Skeletal muscle satellite cell (primary cell): Measurements from ENCODE around the gene LVRN. TPM values are rescaled to one million over a fixed set of nuclear protein-coding genes. Genes with fewer than 3 reads are reported as not detected.
A peak's percentile ranks its signal among the peaks of the same experiment; 100 is the strongest.
"Not testable (repeated sequence)": the region's sequence is repeated elsewhere in the genome, so short reads cannot be mapped to it uniquely, and the experiment has no call there.

Experiments
- H3K27me3 ChIP-seq: 2 replicates; pipeline ENCODE4 v1.7.0; 2013; ENCODE audit warnings: low read length; ENCODE audit not compliant: control insufficient read depth, insufficient read depth
- H3K36me3 ChIP-seq: 2 replicates; pipeline ENCODE4 v1.7.0; 2013; ENCODE audit warnings: mild to moderate bottlenecking, control low read depth, low read length; ENCODE audit not compliant: insufficient read depth
- H3K4me1 ChIP-seq: 2 replicates; pipeline ENCODE4 v1.7.0; 2013; ENCODE audit warnings: low read length; ENCODE audit not compliant: control insufficient read depth, insufficient read depth
- H3K4me2 ChIP-seq: 2 replicates; pipeline ENCODE4 v1.7.0; 2013; ENCODE audit warnings: mild to moderate bottlenecking, low read length
- H3K4me3 ChIP-seq: 2 replicates; pipeline ENCODE4 v1.7.0; 2013; ENCODE audit warnings: low read length
- H3K9ac ChIP-seq: 2 replicates; pipeline ENCODE4 v1.7.0; 2013; ENCODE audit warnings: mild to moderate bottlenecking, low read depth, low read length, moderate library complexity
- H3K9me3 ChIP-seq: replicated peaks from 2 replicates; pipeline ENCODE4 v1.7.0; 2013; ENCODE audit warnings: mild to moderate bottlenecking, control low read depth, low read length
- total RNA-seq: library from RNA; depleted of rRNA; stranded (reverse); fragments of >200 nt; gene quantifications from 2 replicates; pipeline ENCODE4 v1.2.3, GENCODE V29; 2012; rRNA removed

LVRN gene
- total RNA-seq = 0.25 and 0.66 TPM in 2 replicates

- Histone ChIP-seq H3K4me3 (peak within 1 kb of the TSS; percentile 72), H3K9ac (peak within 1 kb of the TSS; percentile 37), H3K36me3 (no peaks in the 10 kb centered on the region), H3K27me3 (peaks cover 34% of the 10 kb centered on the region), H3K4me2 (peak within 1 kb of the TSS; percentile 95), H3K4me1 (peaks cover 19% of the 10 kb centered on the region), H3K9me3 (no peaks in the 10 kb centered on the region)
Observed at GRCh38 chr5:115962239-115962564, at the start of gene LVRN. TSS of gene LVRN (plus strand) at chr5:115962475. CDS start at chr5:115962618, 143 bp downstream.

GRCh38 chr5:115913623-115914400 lies 48.5 kb upstream of the LVRN start:
- not testable (repeated sequence) for H3K36me3 ChIP-seq, H3K4me1 ChIP-seq, H3K27me3 ChIP-seq, H3K9ac ChIP-seq, H3K4me3 ChIP-seq, H3K9me3 ChIP-seq, H3K4me2 ChIP-seq

- Histone ChIP-seq H3K4me1 (no peaks in the 10 kb centered on the region), H3K36me3 (peaks cover 7% of the 10 kb centered on the region), H3K9ac (no peak overlapping the region), H3K4me2 (no peak overlapping the region), H3K9me3 (no peaks in the 10 kb centered on the region), H3K27me3 (no peaks in the 10 kb centered on the region), H3K4me3 (no peak overlapping the region)
Observed at GRCh38 chr5:115920171-115920725, 42.0 kb upstream of the LVRN start.

DNA sequence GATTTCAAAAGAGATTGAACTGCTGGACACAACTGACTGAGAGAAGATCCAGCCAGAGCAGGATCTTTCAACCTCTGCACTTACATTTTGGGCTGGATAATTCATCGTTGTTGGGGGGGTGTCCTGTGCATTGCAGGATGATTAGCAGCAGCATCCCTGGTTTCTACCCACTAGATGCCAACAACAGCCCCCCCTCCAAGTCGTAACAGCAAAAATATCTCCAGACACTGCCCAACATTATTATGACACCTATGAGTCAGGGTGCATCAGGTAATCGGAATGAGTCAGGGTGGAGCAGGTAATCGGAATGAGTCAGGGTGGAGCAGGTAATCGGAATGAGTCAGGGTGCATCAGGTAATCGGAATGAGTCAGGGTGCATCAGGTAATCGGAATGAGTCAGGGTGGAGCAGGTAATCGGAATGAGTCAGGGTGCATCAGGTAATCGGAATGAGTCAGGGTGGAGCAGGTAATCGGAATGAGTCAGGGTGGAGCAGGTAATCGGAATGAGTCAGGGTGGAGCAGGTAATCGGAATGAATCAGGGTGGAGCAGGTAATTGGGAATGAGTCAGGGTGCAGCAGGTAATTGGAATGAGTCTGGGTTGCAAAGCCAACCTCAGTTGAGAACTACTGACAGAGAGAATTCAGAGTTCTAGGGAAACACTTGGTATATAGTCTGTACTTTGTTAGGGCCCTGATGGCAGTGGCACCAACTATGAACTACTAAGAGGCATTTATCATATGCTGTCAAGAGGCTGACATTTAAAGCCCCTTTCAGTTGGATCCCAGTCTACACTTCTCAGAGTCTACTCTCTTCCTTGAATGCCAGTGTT lies 33.5 kb upstream of the LVRN start:
- H3K27me3 ChIP-seq, H3K4me2 ChIP-seq, H3K9ac ChIP-seq, H3K4me1 ChIP-seq, H3K4me3 ChIP-seq, H3K9me3 ChIP-seq, H3K36me3 ChIP-seq: not testable (repeated sequence)

DNA sequence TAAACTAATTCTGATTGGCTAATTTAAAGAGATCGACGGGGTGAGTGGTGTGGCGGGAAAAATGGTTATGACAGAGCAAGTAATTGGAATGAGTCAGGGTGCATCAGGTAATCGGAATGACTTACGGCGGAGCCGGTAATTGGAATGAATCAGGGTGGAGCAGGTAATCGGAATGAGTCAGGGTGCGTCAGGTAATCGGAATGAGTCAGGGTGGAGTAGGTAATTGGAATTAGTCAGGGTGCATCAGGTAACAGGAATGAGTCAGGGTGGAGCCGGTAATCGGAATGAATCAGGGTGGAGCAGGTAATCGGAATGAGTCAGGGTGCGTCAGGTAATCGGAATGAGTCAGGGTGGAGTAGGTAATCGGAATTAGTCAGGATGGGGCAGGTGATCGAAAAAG lies 32.1 kb upstream of the LVRN start:
- not testable (repeated sequence) for H3K36me3 ChIP-seq, H3K27me3 ChIP-seq, H3K9ac ChIP-seq, H3K9me3 ChIP-seq, H3K4me2 ChIP-seq, H3K4me3 ChIP-seq, H3K4me1 ChIP-seq

DNA sequence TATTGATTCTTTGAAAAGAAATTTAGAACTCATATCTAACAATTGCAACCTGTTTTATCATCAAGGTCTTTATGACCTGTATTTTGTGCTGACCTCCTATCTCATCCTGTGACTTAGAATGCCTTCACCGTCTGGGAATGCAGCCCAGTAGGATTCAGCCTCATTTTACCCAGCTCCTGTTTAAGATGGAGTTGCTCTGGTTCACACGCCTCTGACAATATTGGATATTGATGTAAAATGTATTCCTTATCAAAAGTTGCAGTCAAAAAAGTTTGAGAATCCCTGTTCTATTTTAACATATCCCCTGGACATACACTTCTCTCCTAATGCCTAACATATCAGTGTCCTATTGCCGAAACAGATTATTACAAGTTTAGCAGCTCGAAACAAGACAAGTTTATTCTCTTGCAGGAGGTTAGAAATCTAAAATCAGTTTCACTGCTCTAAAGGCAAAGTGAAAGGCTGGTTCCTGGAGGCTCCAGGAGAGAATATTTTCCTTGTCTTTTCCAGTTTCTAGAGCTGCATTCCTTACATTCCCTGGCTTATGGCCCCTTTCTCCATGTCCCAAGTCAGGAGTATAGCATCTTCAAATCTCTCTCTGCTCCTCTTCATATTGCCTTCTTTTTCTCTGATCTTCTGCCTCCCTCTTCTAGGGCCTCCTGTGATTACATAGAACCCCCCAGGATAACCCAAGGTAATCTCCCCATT lies 31.5 kb upstream of the LVRN start:
- H3K27me3 ChIP-seq = no peaks in the 10 kb centered on the region
- H3K4me2 ChIP-seq = no peak overlapping the region
- H3K4me3 ChIP-seq = no peak overlapping the region
- no peak overlapping the region for H3K9ac ChIP-seq
- H3K4me1 ChIP-seq = no peaks in the 10 kb centered on the region
- no peaks in the 10 kb centered on the region for H3K36me3 ChIP-seq
- no peaks in the 10 kb centered on the region for H3K9me3 ChIP-seq

GRCh38 chr5:115932991-115933390 lies 29.3 kb upstream of the LVRN start:
- Histone ChIP-seq H3K4me1 (no peaks in the 10 kb centered on the region), H3K9me3 (no peaks in the 10 kb centered on the region), H3K4me2 (no peak overlapping the region), H3K27me3 (no peaks in the 10 kb centered on the region), H3K9ac (no peak overlapping the region), H3K4me3 (no peak overlapping the region), H3K36me3 (no peaks in the 10 kb centered on the region)

- H3K4me3 ChIP-seq = no peak overlapping the region
- no peaks in the 10 kb centered on the region for H3K9me3 ChIP-seq
- H3K4me1 ChIP-seq = no peaks in the 10 kb centered on the region
Observed at GRCh38 chr5:115934388-115934974, 27.8 kb upstream of the LVRN start.

DNA sequence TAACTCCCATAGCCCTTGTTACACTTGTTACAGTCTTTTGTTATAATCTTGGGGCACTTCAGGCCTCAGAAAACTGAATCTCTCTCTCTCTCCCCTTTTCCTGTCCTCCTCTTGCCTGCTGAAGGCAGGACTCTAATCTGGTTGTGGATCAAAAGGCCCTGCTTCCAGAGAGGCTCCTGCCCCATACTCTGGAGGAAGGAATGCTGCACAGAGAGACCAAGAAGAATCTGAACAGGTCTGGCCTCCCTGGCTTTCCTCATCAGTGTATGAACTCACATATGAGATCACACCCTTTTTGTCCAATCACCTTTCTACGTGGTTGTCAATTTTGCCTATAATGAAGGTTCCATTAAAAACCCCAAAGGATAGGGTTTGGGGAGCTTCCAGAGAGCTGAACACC lies 26.2 kb upstream of the LVRN start:
- Histone ChIP-seq H3K4me3 (no peak overlapping the region), H3K9ac (no peak overlapping the region), H3K9me3 (no peaks in the 10 kb centered on the region), H3K27me3 (no peaks in the 10 kb centered on the region), H3K4me2 (no peak overlapping the region), H3K4me1 (peaks cover 3% of the 10 kb centered on the region), H3K36me3 (no peaks in the 10 kb centered on the region)

More at GRCh38 chr5:115934388-115934974, 27.8 kb upstream of the LVRN start:
- Histone ChIP-seq H3K4me2 (no peak overlapping the region), H3K27me3 (no peaks in the 10 kb centered on the region), H3K36me3 (no peaks in the 10 kb centered on the region), H3K9ac (no peak overlapping the region)

DNA sequence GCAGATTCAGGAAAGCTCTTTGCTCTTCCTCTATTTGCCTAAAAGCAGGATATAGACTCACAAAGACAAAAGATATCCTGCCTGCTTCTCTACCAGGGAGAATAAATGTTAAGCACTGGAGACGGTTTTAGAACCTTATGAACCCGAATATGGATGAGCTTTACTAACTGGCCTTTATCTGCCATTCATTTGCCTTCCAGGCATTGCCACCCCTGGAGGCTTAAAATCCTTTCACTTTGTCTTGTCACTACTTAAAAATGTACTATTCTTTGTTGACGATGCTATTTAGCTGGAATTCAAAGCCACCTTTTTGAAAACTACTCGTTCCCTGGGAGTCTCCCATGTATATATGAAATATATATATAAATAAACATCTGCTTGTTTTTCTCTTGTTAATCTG lies 23.2 kb upstream of the LVRN start:
- H3K9ac ChIP-seq = no peak overlapping the region
- no peaks in the 10 kb centered on the region for H3K36me3 ChIP-seq
- no peaks in the 10 kb centered on the region for H3K9me3 ChIP-seq
- H3K4me3 ChIP-seq = no peak overlapping the region
- H3K4me1 ChIP-seq = peaks cover 7% of the 10 kb centered on the region
- no peak overlapping the region for H3K4me2 ChIP-seq
- no peaks in the 10 kb centered on the region for H3K27me3 ChIP-seq
